HEK293 (cell line): Measurements from ENCODE around the gene FGF12.

Experiments
- CTCF ChIA-PET: fragments of 350-600 bp; formaldehyde crosslinking; extraction: SDS; loops from one replicate; lab custom pipeline; 2021; ENCODE audit warnings: antibody characterized with exemption; lab: Yijun Ruan, JAX
- POLR2A ChIA-PET: fragments of 300-600 bp; formaldehyde crosslinking; extraction: SDS; loops from one replicate; lab custom pipeline; 2020; ENCODE audit warnings: antibody characterized with exemption, inconsistent platforms; lab: Yijun Ruan, JAX
- H3K27ac ChIP-seq: fragments of 200-500 bp; sonication (Bioruptor generic); 2 replicates; pipeline ENCODE4 v1.5.1; 2014; ENCODE audit warnings: low read depth, low read length, control low read depth, inconsistent platforms; ENCODE audit errors: extremely low read depth
- H3K36me3 ChIP-seq, 2 experiments: fragments of 200-500 bp in 1 of 2; sonication (Bioruptor generic) in 1 of 2; 1 replicate in 1 of 2; 2 replicates in 1 of 2; pipeline ENCODE4 v1.5.1; 2014 to 2017; ENCODE audit warnings: inconsistent platforms in 2 of 2, low read length in 2 of 2; ENCODE audit not compliant: control insufficient read depth in 2 of 2, insufficient read depth in 1 of 2
- H3K4me1 ChIP-seq: fragments of 200-500 bp; sonication (Bioruptor generic); 2 replicates; pipeline ENCODE4 v1.5.1; 2014; ENCODE audit warnings: mild to moderate bottlenecking, low read length, inconsistent platforms; ENCODE audit not compliant: control insufficient read depth, insufficient read depth
- H3K4me3 ChIP-seq: 2 replicates; pipeline ENCODE4 v1.5.1; 2011; ENCODE audit warnings: low read depth, mild to moderate bottlenecking, control low read depth, low read length, moderate library complexity
- H3K9me3 ChIP-seq: fragments of 200-500 bp; sonication (Bioruptor generic); 2 replicates; pipeline ENCODE4 v1.5.1; 2014; ENCODE audit warnings: low read depth, low read length, inconsistent platforms; ENCODE audit not compliant: control insufficient read depth, insufficient read depth
- BCL11B ChIP-seq: fragments of 450-650 bp; formaldehyde crosslinking; IDR thresholded peaks from 2 replicates; pipeline ENCODE4 v1.5.1; 2016; ENCODE audit warnings: low read depth, missing biosample characterization, missing genetic modification characterization
- HOXD13 ChIP-seq: sonication (generic); formaldehyde crosslinking; IDR thresholded peaks from 2 replicates; pipeline ENCODE4 v1.8.0; 2022; ENCODE audit warnings: missing genetic modification reagents, borderline replicate concordance
- KLF7 ChIP-seq: fragments of 450-650 bp; formaldehyde crosslinking; IDR thresholded peaks from 2 replicates; pipeline ENCODE4 v1.5.1; 2016; ENCODE audit warnings: missing biosample characterization, missing genetic modification characterization, borderline replicate concordance
- KLF9 ChIP-seq: fragments of 450-650 bp; formaldehyde crosslinking; IDR thresholded peaks from 2 replicates; pipeline ENCODE4 v1.5.1; 2016; ENCODE audit warnings: missing biosample characterization, missing genetic modification characterization, low read depth
- ZBTB1 ChIP-seq: fragments of 450-650 bp; formaldehyde crosslinking; IDR thresholded peaks from 2 replicates; pipeline ENCODE4 v1.5.1; 2016; ENCODE audit warnings: missing biosample characterization, missing genetic modification characterization
- ZFP37 ChIP-seq: fragments of 450-650 bp; formaldehyde crosslinking; IDR thresholded peaks from 2 replicates; pipeline ENCODE4 v1.5.1; 2016; ENCODE audit warnings: missing biosample characterization, missing genetic modification characterization
- ZFP41 ChIP-seq: fragments of 450-650 bp; formaldehyde crosslinking; IDR thresholded peaks from 2 replicates; pipeline ENCODE4 v1.5.1; 2016; ENCODE audit warnings: missing biosample characterization, missing genetic modification characterization, borderline replicate concordance
- ZNF280C ChIP-seq: fragments of 450-650 bp; formaldehyde crosslinking; IDR thresholded peaks from 2 replicates; pipeline ENCODE4 v1.5.1; 2016; ENCODE audit warnings: missing biosample characterization, missing genetic modification characterization
- ZNF311 ChIP-seq: fragments of 450-650 bp; formaldehyde crosslinking; IDR thresholded peaks from 2 replicates; pipeline ENCODE4 v1.5.1; 2017; ENCODE audit warnings: missing biosample characterization, missing genetic modification characterization, borderline replicate concordance
- ZNF391 ChIP-seq: fragments of 450-650 bp; formaldehyde crosslinking; IDR thresholded peaks from 2 replicates; pipeline ENCODE4 v1.5.1; 2016; ENCODE audit warnings: low read depth, missing biosample characterization, missing genetic modification characterization, borderline replicate concordance
- ZNF48 ChIP-seq: fragments of 450-650 bp; formaldehyde crosslinking; IDR thresholded peaks from 2 replicates; pipeline ENCODE4 v1.5.1; 2016; ENCODE audit warnings: missing biosample characterization, missing genetic modification characterization
- ZNF585B ChIP-seq: fragments of 450-650 bp; formaldehyde crosslinking; IDR thresholded peaks from 2 replicates; pipeline ENCODE4 v1.5.1; 2016; ENCODE audit warnings: missing biosample characterization, missing genetic modification characterization
- ZNF600 ChIP-seq: fragments of 450-650 bp; formaldehyde crosslinking; IDR thresholded peaks from 2 replicates; pipeline ENCODE4 v1.5.1; 2016; ENCODE audit warnings: missing biosample characterization, missing genetic modification characterization
- ZNF654 ChIP-seq: fragments of 450-650 bp; formaldehyde crosslinking; IDR thresholded peaks from 2 replicates; pipeline ENCODE4 v1.5.1; 2016; ENCODE audit warnings: low read depth, missing biosample characterization, missing genetic modification characterization
- ZNF660 ChIP-seq: fragments of 450-650 bp; IDR thresholded peaks from 2 replicates; pipeline ENCODE4 v1.5.1; 2018; ENCODE audit warnings: missing biosample characterization, mild to moderate bottlenecking, missing genetic modification characterization
- ZNF677 ChIP-seq: fragments of 450-650 bp; IDR thresholded peaks from 2 replicates; pipeline ENCODE4 v1.5.0; 2018; ENCODE audit warnings: missing biosample characterization, mild to moderate bottlenecking, missing genetic modification characterization, moderate library complexity
- ZNF692 ChIP-seq: fragments of 450-650 bp; formaldehyde crosslinking; IDR thresholded peaks from 2 replicates; pipeline ENCODE4 v1.5.1; 2016; ENCODE audit warnings: missing biosample characterization, missing genetic modification characterization
- ZNF701 ChIP-seq: fragments of 450-650 bp; formaldehyde crosslinking; IDR thresholded peaks from 2 replicates; pipeline ENCODE4 v1.5.1; 2016; ENCODE audit warnings: missing biosample characterization, missing genetic modification characterization
- ZNF768 ChIP-seq: fragments of 450-650 bp; formaldehyde crosslinking; IDR thresholded peaks from 2 replicates; pipeline ENCODE4 v1.5.1; 2018; ENCODE audit warnings: missing biosample characterization, mild to moderate bottlenecking, missing genetic modification characterization
- ZNF776 ChIP-seq: fragments of 450-650 bp; formaldehyde crosslinking; IDR thresholded peaks from 2 replicates; pipeline ENCODE4 v1.5.0; 2017; ENCODE audit warnings: missing biosample characterization, missing genetic modification characterization, borderline replicate concordance
- ZNF792 ChIP-seq: fragments of 450-650 bp; formaldehyde crosslinking; IDR thresholded peaks from 2 replicates; pipeline ENCODE4 v1.5.1; 2016; ENCODE audit warnings: missing biosample characterization, missing genetic modification characterization
- ZNF830 ChIP-seq: fragments of 450-650 bp; IDR thresholded peaks from 2 replicates; pipeline ENCODE4 v1.5.0; 2018; ENCODE audit warnings: missing biosample characterization, missing genetic modification characterization, low read depth, mild to moderate bottlenecking, moderate library complexity
- TF ChIP-seq, protein P1 (sequence below): fragments of 450-650 bp; IDR thresholded peaks from 2 replicates; pipeline ENCODE4 v1.5.1; 2018; ENCODE audit warnings: missing biosample characterization, missing genetic modification characterization
- TF ChIP-seq, protein P2 (sequence below): fragments of 450-650 bp; formaldehyde crosslinking; IDR thresholded peaks from 2 replicates; pipeline ENCODE4 v1.5.1; 2016; ENCODE audit warnings: missing biosample characterization, missing genetic modification characterization

The FGF12 gene

DNA sequence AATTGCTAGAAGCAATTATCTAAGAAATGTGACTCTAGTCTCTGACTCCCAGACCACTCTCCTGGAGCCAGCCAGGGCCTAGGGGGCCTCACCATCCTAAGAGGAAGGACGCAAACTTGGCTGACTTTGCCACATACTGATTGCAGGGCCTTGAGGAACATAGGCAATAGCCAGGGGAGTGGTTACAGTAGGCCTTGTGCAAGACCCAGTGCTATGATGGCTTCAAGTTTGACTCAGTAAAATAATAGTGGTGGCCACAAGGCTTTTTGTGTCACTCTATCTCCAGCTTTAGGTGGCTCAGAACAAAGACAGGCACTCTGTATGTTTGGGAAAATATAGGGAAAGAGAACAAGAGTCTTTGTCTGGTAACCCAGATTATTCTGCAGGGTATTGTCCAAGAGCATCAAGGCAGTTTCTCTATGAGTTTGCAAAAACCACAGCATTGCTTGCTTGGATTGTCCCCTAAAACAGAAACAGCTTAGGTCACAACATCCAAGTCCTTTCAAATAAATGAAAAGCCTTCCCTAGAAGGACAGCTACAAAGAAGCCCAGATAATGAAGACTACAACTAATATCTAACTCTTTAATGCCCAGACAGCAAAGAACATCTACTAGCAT lies 634.8 kb downstream of the FGF12 start:
- no peaks in the 10 kb centered on the region for H3K9me3 ChIP-seq
- ChIA-PET CTCF (no interaction called here), POLR2A (no interaction called here)
- no peak for TF ChIP-seq ZNF280C
- TF ChIP-seq KLF9 (tag by site-specific recombination), result no peak
- TF ChIP-seq, all 188 proteins: peak for 0
- Histone ChIP-seq H3K27ac (no peak overlapping the region), H3K4me3 (no peak overlapping the region), H3K4me1 (no peaks in the 10 kb centered on the region), H3K36me3 (no peaks in the 10 kb centered on the region)

DNA sequence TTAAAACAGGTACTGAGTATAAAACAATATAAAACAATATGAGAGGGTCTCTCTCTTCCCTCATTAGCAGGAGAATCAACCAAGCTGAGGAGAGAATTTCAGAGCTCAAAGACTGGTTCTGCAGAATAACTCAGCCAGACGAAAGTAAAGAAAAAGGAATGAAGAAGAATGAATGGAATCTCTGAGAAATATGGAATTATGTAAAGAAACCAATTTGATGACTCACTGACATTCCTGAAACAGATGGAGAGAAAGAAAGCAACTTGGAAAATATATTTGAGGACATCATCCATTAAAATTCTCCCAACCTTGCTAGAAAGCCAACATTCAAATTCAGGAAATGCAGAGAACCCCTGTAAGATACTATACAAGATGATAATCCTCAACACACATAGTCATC lies 635.5 kb downstream of the FGF12 start:
- H3K4me1 ChIP-seq, result no peaks in the 10 kb centered on the region
- H3K36me3 ChIP-seq, result no peaks in the 10 kb centered on the region
- H3K4me3 ChIP-seq, result no peak overlapping the region
- POLR2A ChIA-PET, result no interaction called here
- H3K9me3 ChIP-seq, result no peaks in the 10 kb centered on the region
- CTCF ChIA-PET, result no interaction called here
- no peak overlapping the region for H3K27ac ChIP-seq
- TF ChIP-seq ZNF701 (no peak), ZNF792 (tag by site-specific recombination) (no peak), ZNF692 (tag by site-specific recombination) (no peak), ZNF677 (tag by site-specific recombination) (no peak), HOXD13 (CRISPR knock-in tag) (no peak), ZNF600 (tag by site-specific recombination) (no peak), ZNF660 (tag by site-specific recombination) (no peak), ZNF768 (tag by site-specific recombination) (no peak), ZNF391 (tag by site-specific recombination) (no peak), ZNF585B (no peak)
- TF ChIP-seq, protein P1, sequence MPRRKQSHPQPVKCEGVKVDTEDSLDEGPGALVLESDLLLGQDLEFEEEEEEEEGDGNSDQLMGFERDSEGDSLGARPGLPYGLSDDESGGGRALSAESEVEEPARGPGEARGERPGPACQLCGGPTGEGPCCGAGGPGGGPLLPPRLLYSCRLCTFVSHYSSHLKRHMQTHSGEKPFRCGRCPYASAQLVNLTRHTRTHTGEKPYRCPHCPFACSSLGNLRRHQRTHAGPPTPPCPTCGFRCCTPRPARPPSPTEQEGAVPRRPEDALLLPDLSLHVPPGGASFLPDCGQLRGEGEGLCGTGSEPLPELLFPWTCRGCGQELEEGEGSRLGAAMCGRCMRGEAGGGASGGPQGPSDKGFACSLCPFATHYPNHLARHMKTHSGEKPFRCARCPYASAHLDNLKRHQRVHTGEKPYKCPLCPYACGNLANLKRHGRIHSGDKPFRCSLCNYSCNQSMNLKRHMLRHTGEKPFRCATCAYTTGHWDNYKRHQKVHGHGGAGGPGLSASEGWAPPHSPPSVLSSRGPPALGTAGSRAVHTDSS (tag by site-specific recombination), result no peak
- TF ChIP-seq, protein P2, sequence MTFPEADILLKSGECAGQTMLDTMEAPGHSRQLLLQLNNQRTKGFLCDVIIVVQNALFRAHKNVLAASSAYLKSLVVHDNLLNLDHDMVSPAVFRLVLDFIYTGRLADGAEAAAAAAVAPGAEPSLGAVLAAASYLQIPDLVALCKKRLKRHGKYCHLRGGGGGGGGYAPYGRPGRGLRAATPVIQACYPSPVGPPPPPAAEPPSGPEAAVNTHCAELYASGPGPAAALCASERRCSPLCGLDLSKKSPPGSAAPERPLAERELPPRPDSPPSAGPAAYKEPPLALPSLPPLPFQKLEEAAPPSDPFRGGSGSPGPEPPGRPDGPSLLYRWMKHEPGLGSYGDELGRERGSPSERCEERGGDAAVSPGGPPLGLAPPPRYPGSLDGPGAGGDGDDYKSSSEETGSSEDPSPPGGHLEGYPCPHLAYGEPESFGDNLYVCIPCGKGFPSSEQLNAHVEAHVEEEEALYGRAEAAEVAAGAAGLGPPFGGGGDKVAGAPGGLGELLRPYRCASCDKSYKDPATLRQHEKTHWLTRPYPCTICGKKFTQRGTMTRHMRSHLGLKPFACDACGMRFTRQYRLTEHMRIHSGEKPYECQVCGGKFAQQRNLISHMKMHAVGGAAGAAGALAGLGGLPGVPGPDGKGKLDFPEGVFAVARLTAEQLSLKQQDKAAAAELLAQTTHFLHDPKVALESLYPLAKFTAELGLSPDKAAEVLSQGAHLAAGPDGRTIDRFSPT, result no peak

DNA sequence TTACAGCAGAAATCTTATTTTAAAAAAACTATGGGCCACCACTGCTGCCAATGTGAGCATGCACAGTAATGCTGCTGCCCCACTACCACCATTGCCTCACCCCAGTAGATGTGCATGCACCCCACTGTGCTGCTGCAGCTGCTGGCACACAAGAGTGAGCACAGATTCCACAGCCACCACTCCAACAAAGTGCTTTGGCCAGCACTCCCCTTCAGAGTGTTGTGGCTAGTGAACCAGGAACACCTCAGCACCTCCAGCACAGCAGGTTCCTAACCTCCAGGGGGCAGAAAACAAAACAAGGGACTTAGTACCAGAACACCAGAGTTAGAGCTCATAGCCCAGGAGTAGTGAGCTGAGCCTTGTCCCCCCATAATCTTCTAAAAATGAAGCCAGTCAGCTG lies 636.8 kb downstream of the FGF12 start:
- no peak for TF ChIP-seq ZFP37 (tag by site-specific recombination)
- no peak for TF ChIP-seq BCL11B (tag by site-specific recombination)
- TF ChIP-seq ZNF654 (tag by site-specific recombination), result no peak
- no peak for TF ChIP-seq ZNF48 (tag by site-specific recombination)
- no peak for TF ChIP-seq KLF7 (tag by site-specific recombination)
- no peak for TF ChIP-seq ZBTB1 (tag by site-specific recombination)
- TF ChIP-seq ZFP41 (tag by site-specific recombination), result no peak
- no peak for TF ChIP-seq ZNF830
- TF ChIP-seq, protein P1 (tag by site-specific recombination), result no peak
- TF ChIP-seq ZNF776 (tag by site-specific recombination), result no peak
- TF ChIP-seq ZNF311, result no peak
- CTCF ChIA-PET, result interaction anchor here (0.6 kb wide), 2 partner anchors 14 to 103 kb away, joined by 4 read pairs; no protein-coding TSS in a partner anchor
- H3K4me1 ChIP-seq, result no peaks in the 10 kb centered on the region
- no peak overlapping the region for H3K4me3 ChIP-seq
- POLR2A ChIA-PET, result no interaction called here
- no peak overlapping the region for H3K27ac ChIP-seq
- no peaks in the 10 kb centered on the region for H3K9me3 ChIP-seq
- H3K36me3 ChIP-seq, result no peaks in the 10 kb centered on the region
